ENCODE measurements around the gene ENOX1. TPM values are rescaled to one million over a fixed set of nuclear protein-coding genes. Genes with fewer than 3 reads are reported as not detected.

ENOX1 gene
- total RNA-seq, 4 donors from 2014 or later, result 0.27 to 0.83 (median 0.53) TPM; not detected in 1

DNA sequence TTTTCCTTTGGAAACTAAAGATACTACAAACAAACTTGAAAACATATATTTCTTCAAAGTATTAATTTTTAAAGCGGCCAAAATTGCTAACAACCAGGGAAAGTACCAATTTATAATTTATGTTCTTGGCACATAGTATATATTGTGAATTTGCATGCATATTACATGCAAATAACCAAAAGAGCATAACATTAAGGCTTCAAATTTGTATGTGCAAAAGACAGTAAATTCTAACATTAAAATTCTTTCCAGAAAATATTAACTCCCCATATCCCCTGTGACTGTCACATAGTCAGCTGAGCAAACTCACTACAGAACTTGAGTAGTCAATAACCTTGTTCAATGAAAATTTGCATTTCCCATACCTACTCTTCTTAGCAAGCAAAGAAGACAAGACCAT, 133.4 kb downstream of the ENOX1 start:
- no peaks in the 10 kb centered on the region for H3K4me1 ChIP-seq
- H3K4me3 ChIP-seq, result no peak overlapping the region
- no peaks in the 10 kb centered on the region for H3K36me3 ChIP-seq
- H3K27ac ChIP-seq, result no peak overlapping the region
- DNase-seq, result no peak
- no peaks in the 10 kb centered on the region for H3K9me3 ChIP-seq
- TF ChIP-seq POLR2A (IDR thresholded peaks at IDR 0.05), result no peak
- no peak for TF ChIP-seq CTCF (IDR thresholded peaks at IDR 0.05)
- H3K27me3 ChIP-seq, result no peaks in the 10 kb centered on the region

- no peaks in the 10 kb centered on the region for H3K36me3 ChIP-seq
- no peak for DNase-seq
- TF ChIP-seq POLR2A (IDR thresholded peaks at IDR 0.05) (no peak), CTCF (IDR thresholded peaks at IDR 0.05) (no peak)
These were observed 134.0 kb downstream of the ENOX1 start for GRCh38 chr13:43652760-43653159.

DNA sequence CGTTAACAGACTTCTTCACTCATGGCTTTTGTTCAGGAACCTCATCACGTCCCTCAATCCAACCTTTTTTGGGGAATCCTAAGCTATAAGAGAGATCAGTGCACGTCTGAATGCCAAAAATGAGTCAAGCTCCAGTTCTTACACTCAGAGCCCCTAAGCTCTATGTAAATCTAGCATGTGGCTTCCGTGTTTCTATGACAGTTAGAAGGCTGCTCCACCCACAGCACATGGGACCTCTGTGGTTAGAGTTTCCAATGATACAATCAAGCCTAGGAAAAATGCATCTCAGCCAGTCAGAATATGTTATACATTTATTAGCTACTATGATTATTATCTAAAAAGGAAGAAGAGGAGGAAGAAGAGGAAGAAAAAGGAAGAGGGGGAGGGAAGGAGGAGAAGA, 135.9 kb downstream of the ENOX1 start:
- no peak overlapping the region for H3K4me3 ChIP-seq
- no peak for DNase-seq
- no peaks in the 10 kb centered on the region for H3K9me3 ChIP-seq
- H3K36me3 ChIP-seq, result no peaks in the 10 kb centered on the region
- H3K27me3 ChIP-seq, result no peaks in the 10 kb centered on the region
- no peak overlapping the region for H3K27ac ChIP-seq
- no peaks in the 10 kb centered on the region for H3K4me1 ChIP-seq
- no peak for TF ChIP-seq POLR2A (IDR thresholded peaks at IDR 0.05)
- TF ChIP-seq CTCF (IDR thresholded peaks at IDR 0.05), result no peak

More at GRCh38 chr13:43652760-43653159, 134.0 kb downstream of the ENOX1 start:
- no peaks in the 10 kb centered on the region for H3K9me3 ChIP-seq
- H3K4me3 ChIP-seq, result no peak overlapping the region
- no peaks in the 10 kb centered on the region for H3K27me3 ChIP-seq
- no peak overlapping the region for H3K27ac ChIP-seq
- H3K4me1 ChIP-seq, result no peaks in the 10 kb centered on the region

DNA sequence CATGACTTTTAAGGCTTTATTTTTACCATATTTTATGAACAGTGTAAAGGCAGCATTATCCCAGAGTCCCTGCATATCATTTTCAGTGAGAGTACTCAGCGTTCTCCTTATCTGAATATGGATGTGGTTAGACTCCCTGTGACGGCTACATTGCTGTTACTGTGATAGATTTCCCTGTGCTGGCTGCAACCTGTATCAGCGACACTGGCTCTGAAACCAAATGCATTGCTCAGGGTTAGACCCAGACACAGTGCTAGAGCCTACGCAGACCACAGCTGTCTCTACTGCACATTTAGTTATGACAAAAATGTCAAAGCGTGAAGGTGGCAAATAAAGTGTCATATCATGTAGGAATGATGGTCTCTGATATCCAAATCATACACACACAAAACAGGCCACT, 138.0 kb downstream of the ENOX1 start:
- no peak for TF ChIP-seq CTCF (IDR thresholded peaks at IDR 0.05)
- TF ChIP-seq POLR2A (IDR thresholded peaks at IDR 0.05), result no peak
- Histone ChIP-seq H3K4me3 (no peak overlapping the region), H3K27ac (no peak overlapping the region), H3K36me3 (no peaks in the 10 kb centered on the region), H3K27me3 (no peaks in the 10 kb centered on the region), H3K9me3 (no peaks in the 10 kb centered on the region), H3K4me1 (no peaks in the 10 kb centered on the region)
- DNase-seq, result no peak

DNA sequence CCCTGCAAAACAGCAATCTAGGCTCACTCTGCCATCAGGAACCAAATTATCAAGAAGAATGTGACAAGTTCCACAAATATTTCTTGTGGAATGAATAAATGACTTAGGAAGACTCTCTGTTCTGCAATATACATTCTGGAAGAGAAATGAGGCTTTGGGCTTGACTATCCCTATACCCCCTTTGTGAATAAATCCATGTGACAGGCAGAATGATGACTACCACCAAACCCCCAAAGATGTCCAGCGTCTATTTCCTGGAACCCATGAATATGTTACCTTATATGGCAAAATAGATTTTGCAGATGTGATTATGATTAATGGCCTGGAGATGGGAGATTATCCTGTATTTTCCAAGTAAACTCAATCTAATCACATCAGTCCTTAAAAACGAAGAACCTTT, 139.3 kb downstream of the ENOX1 start:
- H3K9me3 ChIP-seq, result no peaks in the 10 kb centered on the region
- H3K36me3 ChIP-seq, result no peaks in the 10 kb centered on the region
- H3K27ac ChIP-seq, result no peak overlapping the region
- H3K4me1 ChIP-seq, result no peaks in the 10 kb centered on the region
- no peaks in the 10 kb centered on the region for H3K27me3 ChIP-seq
- H3K4me3 ChIP-seq, result no peak overlapping the region
- DNase-seq, result no peak
- TF ChIP-seq POLR2A (IDR thresholded peaks at IDR 0.05) (no peak), CTCF (IDR thresholded peaks at IDR 0.05) (no peak)

- Histone ChIP-seq H3K27me3 (no peaks in the 10 kb centered on the region), H3K9me3 (no peaks in the 10 kb centered on the region), H3K27ac (no peak overlapping the region), H3K36me3 (no peaks in the 10 kb centered on the region), H3K4me3 (no peak overlapping the region), H3K4me1 (no peaks in the 10 kb centered on the region)
- TF ChIP-seq CTCF (IDR thresholded peaks at IDR 0.05) (no peak), POLR2A (IDR thresholded peaks at IDR 0.05) (no peak)
- DNase-seq, result no peak
These were observed 146.3 kb downstream of the ENOX1 start for GRCh38 chr13:43640476-43640875.
